ENCODE data around the gene NR5A2.

NR5A2 gene

GRCh38 chr1:200133123-200133522, 105.6 kb downstream of the NR5A2 start:
- no peak for DNase-seq (ENCODE audit: low spot score)
- Mint-ChIP-seq H3K4me1 (ENCODE audit: low read depth) (peaks cover 25% of the 10 kb centered on the region), H3K27me3 (ENCODE audit: low read depth) (peaks cover 29% of the 10 kb centered on the region), H3K27ac (no peak overlapping the region), H3K36me3 (ENCODE audit: low read depth) (no peaks in the 10 kb centered on the region), H3K9me3 (no peaks in the 10 kb centered on the region), H3K4me3 (no peak overlapping the region)

GRCh38 chr1:200134116-200134515, 106.6 kb downstream of the NR5A2 start:
- H3K27ac Mint-ChIP-seq, result no peak overlapping the region

GRCh38 chr1:200136384-200136783, 108.9 kb downstream of the NR5A2 start:
- Mint-ChIP-seq H3K4me3 (no peak overlapping the region), H3K4me1 (ENCODE audit: low read depth) (peaks cover 8% of the 10 kb centered on the region), H3K27me3 (ENCODE audit: low read depth) (peaks cover 28% of the 10 kb centered on the region), H3K36me3 (ENCODE audit: low read depth) (no peaks in the 10 kb centered on the region), H3K9me3 (no peaks in the 10 kb centered on the region), H3K27ac (no peak overlapping the region)
- DNase-seq (ENCODE audit: low spot score), result no peak

More at GRCh38 chr1:200134116-200134515, 106.6 kb downstream of the NR5A2 start:
- DNase-seq (ENCODE audit: low spot score), result no peak
- Mint-ChIP-seq H3K4me3 (no peak overlapping the region), H3K4me1 (ENCODE audit: low read depth) (peaks cover 24% of the 10 kb centered on the region), H3K27me3 (ENCODE audit: low read depth) (peaks cover 35% of the 10 kb centered on the region), H3K36me3 (ENCODE audit: low read depth) (no peaks in the 10 kb centered on the region), H3K9me3 (no peaks in the 10 kb centered on the region)

GRCh38 chr1:200139661-200140250, 112.2 kb downstream of the NR5A2 start:
- no peak for DNase-seq (ENCODE audit: low spot score)
- no peaks in the 10 kb centered on the region for H3K4me1 Mint-ChIP-seq (ENCODE audit: low read depth)
- no peak overlapping the region for H3K27ac Mint-ChIP-seq
- H3K9me3 Mint-ChIP-seq, result no peaks in the 10 kb centered on the region
- no peak overlapping the region for H3K4me3 Mint-ChIP-seq
- H3K27me3 Mint-ChIP-seq (ENCODE audit: low read depth), result peaks cover 17% of the 10 kb centered on the region
- no peaks in the 10 kb centered on the region for H3K36me3 Mint-ChIP-seq (ENCODE audit: low read depth)

- Mint-ChIP-seq H3K27ac (no peak overlapping the region), H3K4me3 (no peak overlapping the region), H3K27me3 (ENCODE audit: low read depth) (peaks cover 8% of the 10 kb centered on the region)
These were observed 115.8 kb downstream of the NR5A2 start for GRCh38 chr1:200143347-200143746.

GRCh38 chr1:200146100-200146499, 118.6 kb downstream of the NR5A2 start:
- Mint-ChIP-seq H3K4me1 (ENCODE audit: low read depth) (peaks cover 17% of the 10 kb centered on the region), H3K27me3 (ENCODE audit: low read depth) (no peaks in the 10 kb centered on the region), H3K27ac (no peak overlapping the region), H3K36me3 (ENCODE audit: low read depth) (no peaks in the 10 kb centered on the region), H3K9me3 (no peaks in the 10 kb centered on the region), H3K4me3 (no peak overlapping the region)
- DNase-seq (ENCODE audit: low spot score), result no peak

More at GRCh38 chr1:200143347-200143746, 115.8 kb downstream of the NR5A2 start:
- DNase-seq (ENCODE audit: low spot score), result no peak
- no peaks in the 10 kb centered on the region for H3K9me3 Mint-ChIP-seq
- H3K4me1 Mint-ChIP-seq (ENCODE audit: low read depth), result peaks cover 4% of the 10 kb centered on the region
- no peaks in the 10 kb centered on the region for H3K36me3 Mint-ChIP-seq (ENCODE audit: low read depth)

- Mint-ChIP-seq H3K9me3 (no peaks in the 10 kb centered on the region), H3K36me3 (ENCODE audit: low read depth) (no peaks in the 10 kb centered on the region), H3K27ac (no peak overlapping the region), H3K4me1 (ENCODE audit: low read depth) (peaks cover 24% of the 10 kb centered on the region), H3K27me3 (ENCODE audit: low read depth) (no peaks in the 10 kb centered on the region), H3K4me3 (no peak overlapping the region)
- DNase-seq (ENCODE audit: low spot score), result no peak
These were observed 119.6 kb downstream of the NR5A2 start for GRCh38 chr1:200147094-200147493.

GRCh38 chr1:200147742-200148141, 120.2 kb downstream of the NR5A2 start:
- Mint-ChIP-seq H3K4me1 (ENCODE audit: low read depth) (peaks cover 28% of the 10 kb centered on the region), H3K9me3 (no peaks in the 10 kb centered on the region), H3K4me3 (no peak overlapping the region), H3K27me3 (ENCODE audit: low read depth) (no peaks in the 10 kb centered on the region), H3K36me3 (ENCODE audit: low read depth) (peaks cover 2% of the 10 kb centered on the region), H3K27ac (no peak overlapping the region)
- DNase-seq (ENCODE audit: low spot score), result no peak

GRCh38 chr1:200150006-200150405, 122.5 kb downstream of the NR5A2 start:
- Mint-ChIP-seq H3K27me3 (ENCODE audit: low read depth) (no peaks in the 10 kb centered on the region), H3K4me1 (ENCODE audit: low read depth) (peaks cover 46% of the 10 kb centered on the region), H3K27ac (no peak overlapping the region), H3K4me3 (peak overlapping the region; percentile 26), H3K9me3 (no peaks in the 10 kb centered on the region), H3K36me3 (ENCODE audit: low read depth) (peaks cover 4% of the 10 kb centered on the region)
- no peak for DNase-seq (ENCODE audit: low spot score)

GRCh38 chr1:200150721-200151120, 123.2 kb downstream of the NR5A2 start:
- no peaks in the 10 kb centered on the region for H3K27me3 Mint-ChIP-seq (ENCODE audit: low read depth)
- no peaks in the 10 kb centered on the region for H3K9me3 Mint-ChIP-seq
- DNase-seq (ENCODE audit: low spot score), result peak; percentile 62
- peak overlapping the region; percentile 69 for H3K27ac Mint-ChIP-seq
- no peak overlapping the region for H3K4me3 Mint-ChIP-seq
- H3K4me1 Mint-ChIP-seq (ENCODE audit: low read depth), result peaks cover 46% of the 10 kb centered on the region
- H3K36me3 Mint-ChIP-seq (ENCODE audit: low read depth), result peaks cover 4% of the 10 kb centered on the region

- Mint-ChIP-seq H3K4me3 (no peak overlapping the region), H3K36me3 (ENCODE audit: low read depth) (peaks cover 8% of the 10 kb centered on the region), H3K9me3 (no peaks in the 10 kb centered on the region), H3K27me3 (ENCODE audit: low read depth) (peaks cover 3% of the 10 kb centered on the region), H3K4me1 (ENCODE audit: low read depth) (peaks cover 48% of the 10 kb centered on the region), H3K27ac (no peak overlapping the region)
- DNase-seq (ENCODE audit: low spot score), result no peak
These were observed 124.8 kb downstream of the NR5A2 start for GRCh38 chr1:200152336-200152735.

- Mint-ChIP-seq H3K4me1 (ENCODE audit: low read depth) (peaks cover 51% of the 10 kb centered on the region), H3K27ac (peak overlapping the region; percentile 91), H3K27me3 (ENCODE audit: low read depth) (peaks cover 3% of the 10 kb centered on the region), H3K36me3 (ENCODE audit: low read depth) (peaks cover 8% of the 10 kb centered on the region), H3K9me3 (no peaks in the 10 kb centered on the region), H3K4me3 (peak overlapping the region; percentile 75)
- DNase-seq (ENCODE audit: low spot score), result peak; percentile 66
These were observed 126.0 kb downstream of the NR5A2 start for GRCh38 chr1:200153277-200154055.

GRCh38 chr1:200154069-200154767, 126.7 kb downstream of the NR5A2 start:
- Mint-ChIP-seq H3K9me3 (no peaks in the 10 kb centered on the region), H3K4me1 (ENCODE audit: low read depth) (peaks cover 51% of the 10 kb centered on the region), H3K27me3 (ENCODE audit: low read depth) (peaks cover 3% of the 10 kb centered on the region), H3K36me3 (ENCODE audit: low read depth) (peaks cover 8% of the 10 kb centered on the region), H3K4me3 (peak overlapping the region; percentile 63), H3K27ac (peak overlapping the region; percentile 84)
- DNase-seq (ENCODE audit: low spot score), result peak; percentile 76

- peaks cover 10% of the 10 kb centered on the region for H3K27me3 Mint-ChIP-seq (ENCODE audit: low read depth)
- H3K4me3 Mint-ChIP-seq, result no peak overlapping the region
- H3K27ac Mint-ChIP-seq, result no peak overlapping the region
- H3K4me1 Mint-ChIP-seq (ENCODE audit: low read depth), result peaks cover 27% of the 10 kb centered on the region
- no peaks in the 10 kb centered on the region for H3K9me3 Mint-ChIP-seq
- no peak for DNase-seq (ENCODE audit: low spot score)
- H3K36me3 Mint-ChIP-seq (ENCODE audit: low read depth), result peaks cover 6% of the 10 kb centered on the region
These were observed 130.2 kb downstream of the NR5A2 start for GRCh38 chr1:200157715-200158114.
